IPS-NIHi7 (cell line): ENCODE data around the gene SESTD1.

Experiments
- DNase-seq: peaks from one replicate; pipeline ENCODE4 v3.0.0; 2012; ENCODE audit warnings: mixed read lengths; ENCODE audit errors: extremely low spot score

The SESTD1 gene

DNA sequence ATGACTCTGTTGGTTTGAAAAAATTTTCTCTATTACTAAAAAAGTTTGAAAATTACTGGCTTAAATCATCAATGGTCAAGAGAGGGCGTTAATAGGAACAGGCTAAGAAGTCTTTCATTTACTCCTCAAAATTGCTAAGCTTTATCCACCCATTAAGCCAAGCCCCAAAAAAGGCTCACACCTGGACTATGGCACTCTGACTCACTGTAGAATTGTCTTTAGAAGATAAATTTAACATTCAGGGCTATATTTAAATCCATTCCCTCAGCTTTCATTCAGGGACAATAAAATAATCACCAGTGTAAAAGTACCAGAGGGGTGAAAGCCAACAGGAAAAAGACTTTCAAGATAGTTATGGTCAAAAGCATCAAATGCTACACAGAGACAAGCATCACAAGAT lies 80.0 kb downstream of the SESTD1 start:
- DNase-seq: no peak

DNA sequence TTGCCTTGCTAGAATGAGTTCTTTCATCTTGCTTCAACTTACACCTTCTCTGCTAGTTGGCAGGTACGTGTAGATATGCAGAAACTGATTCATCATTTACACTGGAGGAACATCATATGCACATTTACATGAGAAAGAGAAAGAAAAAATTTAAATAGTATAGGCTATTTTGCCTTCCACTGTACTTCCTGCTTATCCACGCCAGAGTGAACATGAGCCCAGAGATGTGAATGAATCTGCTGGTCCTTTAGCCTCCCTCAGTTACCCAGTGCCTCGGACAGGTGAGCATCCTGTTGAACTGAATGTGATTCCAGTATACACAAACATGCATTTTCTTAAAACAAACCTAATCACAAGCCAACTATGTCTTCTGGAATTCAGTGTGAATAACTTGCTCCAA lies 83.6 kb downstream of the SESTD1 start:
- DNase-seq: no peak

DNA sequence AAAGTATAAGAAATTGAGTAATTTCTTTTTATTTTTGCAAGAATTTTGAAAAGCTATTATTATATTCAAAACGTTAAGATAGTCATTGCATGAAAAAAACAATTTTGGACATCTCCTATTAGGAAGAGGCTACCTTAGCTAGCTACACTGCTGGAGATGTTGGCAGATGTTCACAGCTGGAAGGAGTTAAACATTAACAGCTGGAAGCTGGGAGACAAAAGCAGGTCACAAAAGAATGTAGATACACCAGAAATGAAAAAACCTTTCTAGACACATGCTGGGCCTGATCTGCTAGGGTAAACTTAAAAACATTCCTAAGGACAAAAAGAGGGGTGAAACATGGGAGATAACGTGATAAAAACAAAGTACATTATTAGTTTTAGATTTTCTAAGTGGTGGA lies 84.4 kb downstream of the SESTD1 start:
- DNase-seq: peak; percentile 13

DNA sequence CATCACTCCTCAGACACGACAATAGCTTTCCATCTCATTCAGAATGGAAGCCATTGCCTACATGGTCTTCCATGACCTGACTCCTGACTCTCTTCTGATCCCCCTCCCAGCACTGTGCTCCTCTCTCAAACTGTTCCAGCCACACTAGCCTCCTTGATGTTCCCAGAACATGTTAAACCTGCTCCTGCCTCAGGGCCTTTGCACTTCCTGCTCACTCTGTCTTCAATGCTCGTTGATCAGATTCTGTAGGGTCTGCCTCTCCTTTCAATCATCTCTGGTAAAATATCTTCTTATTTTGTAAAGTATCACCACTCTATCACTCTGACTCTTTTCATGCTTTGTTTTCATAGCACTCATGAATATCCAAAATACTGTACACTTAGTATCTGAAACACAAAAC lies 84.9 kb downstream of the SESTD1 start:
- no peak for DNase-seq

DNA sequence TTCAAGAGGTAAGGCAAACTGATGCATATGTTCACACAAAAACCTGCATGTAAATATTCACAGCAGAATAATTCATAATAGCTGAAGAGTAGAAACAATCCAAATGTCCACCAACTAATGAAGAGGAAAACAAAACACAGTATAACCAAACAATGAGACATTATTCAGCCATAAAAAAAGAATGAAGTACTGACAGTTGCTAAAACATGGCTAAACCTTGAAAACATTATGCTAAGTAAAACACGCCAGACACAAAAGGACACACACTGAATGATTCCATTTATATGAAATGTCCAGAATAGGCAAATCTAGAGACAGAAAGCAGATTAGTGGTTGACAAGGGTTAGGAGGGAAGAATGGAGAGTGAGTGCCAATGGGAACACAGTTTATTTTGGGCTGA lies 86.9 kb downstream of the SESTD1 start:
- DNase-seq: no peak

DNA sequence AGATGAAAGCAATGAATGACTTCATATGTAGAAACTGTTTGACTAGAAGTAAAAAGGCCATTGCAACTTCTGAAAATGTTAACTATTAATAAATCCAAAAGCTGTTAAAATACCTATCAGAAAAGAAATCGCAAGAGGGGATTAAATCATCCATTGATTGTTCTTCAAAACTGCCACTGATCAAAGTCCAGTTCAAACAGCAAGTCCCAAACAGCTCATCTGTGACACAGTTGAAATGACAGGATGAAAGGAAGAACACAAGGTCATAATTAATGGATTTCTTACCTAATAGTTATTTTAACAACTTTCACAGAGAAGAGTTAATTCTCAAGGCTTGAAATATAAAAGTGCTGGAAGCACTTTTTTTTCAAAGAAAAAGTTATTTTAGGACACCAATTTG lies 90.4 kb downstream of the SESTD1 start:
- DNase-seq: no peak

DNA sequence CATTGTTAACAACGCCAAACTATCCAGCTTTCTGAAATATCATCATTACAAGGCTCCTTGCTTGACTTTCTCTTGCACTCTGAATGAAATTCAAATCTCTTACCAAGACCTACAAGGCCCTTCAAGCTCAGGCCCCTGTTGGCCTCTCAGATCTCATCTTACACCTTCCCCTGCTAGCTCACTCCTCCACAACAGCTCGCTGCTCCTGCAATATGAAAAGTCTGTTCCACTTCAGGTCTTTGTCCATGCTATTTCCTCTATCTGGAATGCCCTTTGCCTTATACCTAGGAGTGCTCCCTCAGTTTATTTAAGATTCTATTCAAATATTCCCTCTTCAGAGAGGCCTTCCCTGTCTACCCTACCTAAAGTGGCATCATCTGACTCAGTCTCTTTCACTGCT lies 91.7 kb downstream of the SESTD1 start:
- no peak for DNase-seq

DNA sequence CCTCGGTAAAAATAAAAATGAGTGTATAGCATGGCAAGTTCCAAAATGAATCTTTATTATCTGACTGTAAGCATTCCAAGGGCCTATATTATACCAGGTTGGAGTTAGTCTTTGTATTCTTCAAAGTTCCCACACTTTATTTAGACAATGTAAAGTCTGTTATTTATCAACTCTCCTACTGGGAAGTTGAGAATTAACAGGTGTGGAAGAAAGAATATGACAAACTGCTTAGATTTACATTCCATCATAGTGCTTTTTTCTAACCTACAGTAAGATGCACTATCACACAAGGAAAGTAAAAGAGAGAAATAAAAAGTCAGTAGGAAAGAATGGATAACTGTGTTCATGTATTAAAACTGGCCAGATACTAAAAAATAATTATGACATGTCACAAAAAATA lies 93.3 kb downstream of the SESTD1 start:
- no peak for DNase-seq

DNA sequence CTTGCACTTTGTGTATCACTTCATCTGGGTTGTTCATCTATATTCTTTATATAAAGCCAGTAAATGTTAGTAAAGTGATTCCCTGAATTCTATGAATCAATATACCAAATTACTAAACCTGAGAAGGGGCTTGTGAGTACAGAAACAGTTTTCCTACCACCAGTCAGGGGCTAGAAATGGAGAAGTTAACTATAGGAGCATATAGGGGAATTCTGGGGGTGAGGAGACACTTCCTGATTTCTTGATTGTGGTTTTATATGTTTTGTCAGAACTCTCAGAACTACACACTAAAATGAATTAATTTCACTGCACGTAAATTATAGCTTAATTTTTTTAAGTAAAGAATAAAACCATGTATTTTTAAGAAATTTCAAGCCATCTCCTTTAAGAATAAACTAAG lies 93.7 kb downstream of the SESTD1 start:
- DNase-seq: no peak

DNA sequence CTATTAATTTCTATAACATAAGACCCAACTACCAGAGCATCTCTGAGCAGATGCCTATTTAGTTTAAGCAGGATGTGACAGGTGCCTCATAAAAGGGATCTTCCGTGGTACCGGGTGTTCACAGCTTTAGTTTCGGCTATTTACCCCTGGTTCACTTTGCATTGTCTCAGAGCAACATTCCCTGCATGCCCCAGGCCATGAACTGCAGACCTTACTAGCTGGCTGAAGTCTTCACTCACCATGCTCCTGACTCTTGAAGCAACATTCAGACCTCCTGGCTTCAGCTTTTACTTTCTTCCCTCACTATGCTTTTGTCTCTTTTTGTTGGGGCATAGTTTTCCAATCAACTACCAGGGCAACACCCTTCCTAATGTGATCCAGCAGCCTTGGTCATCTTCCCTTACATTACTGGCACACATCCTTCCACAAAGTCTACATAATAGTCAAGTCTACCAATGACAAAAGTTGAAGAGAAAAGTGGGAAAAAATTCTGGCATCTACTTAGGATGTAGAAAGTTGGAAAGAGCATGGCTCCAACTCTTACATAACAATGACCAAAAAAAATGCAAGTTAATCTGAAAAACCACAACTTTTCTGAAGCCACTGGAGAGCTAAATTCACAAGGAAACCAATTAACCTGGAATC lies 99.2 kb downstream of the SESTD1 start:
- DNase-seq: peak; percentile 13

DNA sequence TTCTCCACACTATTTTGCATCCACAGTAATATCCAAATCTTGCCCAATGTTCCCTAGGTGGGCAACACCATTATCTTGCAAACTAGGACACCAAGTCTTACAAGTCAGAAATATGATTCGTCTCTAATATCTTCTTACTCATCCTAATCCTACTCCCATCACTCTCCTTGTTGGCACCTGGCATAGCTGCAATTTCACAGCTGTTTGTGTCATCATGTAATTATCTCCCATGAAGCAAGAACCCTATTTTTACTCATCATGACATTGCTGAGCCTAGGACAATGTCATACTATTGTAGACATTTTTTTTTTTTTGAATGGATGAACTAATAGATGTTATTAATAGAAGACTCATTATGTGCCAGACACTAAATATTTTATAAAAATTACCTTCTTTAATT lies 123.4 kb downstream of the SESTD1 start:
- no peak for DNase-seq

DNA sequence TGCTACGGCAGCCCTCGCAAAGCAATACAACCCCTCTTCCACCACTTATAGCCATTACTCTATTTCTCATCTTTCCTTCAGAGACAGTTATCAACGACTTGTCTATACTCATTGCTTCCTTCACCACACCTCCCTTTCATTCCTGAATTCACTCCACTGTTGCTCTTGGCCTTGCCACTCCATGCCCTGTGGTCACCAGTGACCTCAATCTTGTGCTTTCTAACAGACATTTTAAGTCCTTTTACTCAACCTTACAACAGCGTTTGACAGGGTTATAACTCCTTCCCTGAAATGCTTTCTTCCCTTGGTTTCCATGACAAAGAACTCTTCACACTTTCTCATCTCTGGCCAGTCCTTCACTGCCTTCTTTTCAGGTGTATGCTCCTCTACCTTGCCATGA lies 124.1 kb downstream of the SESTD1 start:
- no peak for DNase-seq

DNA sequence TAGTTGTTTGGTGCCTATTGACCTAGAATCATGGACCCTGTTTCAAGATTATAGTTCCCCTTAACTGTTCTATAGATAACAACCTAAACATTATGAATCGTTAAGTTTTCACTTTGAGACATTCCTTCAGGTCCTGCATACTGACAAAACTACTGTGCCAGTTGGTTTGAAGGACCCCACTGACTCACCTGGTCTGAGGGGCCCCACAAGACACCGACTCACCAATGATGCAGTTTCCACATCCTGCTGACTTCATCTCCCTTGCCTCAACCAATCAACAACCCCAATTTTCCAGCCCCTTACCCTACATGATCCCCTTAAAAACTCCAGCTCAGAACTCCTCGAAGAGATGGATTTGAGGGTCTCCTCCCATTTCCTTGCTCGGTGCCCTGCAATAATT lies 125.1 kb downstream of the SESTD1 start:
- DNase-seq: no peak

DNA sequence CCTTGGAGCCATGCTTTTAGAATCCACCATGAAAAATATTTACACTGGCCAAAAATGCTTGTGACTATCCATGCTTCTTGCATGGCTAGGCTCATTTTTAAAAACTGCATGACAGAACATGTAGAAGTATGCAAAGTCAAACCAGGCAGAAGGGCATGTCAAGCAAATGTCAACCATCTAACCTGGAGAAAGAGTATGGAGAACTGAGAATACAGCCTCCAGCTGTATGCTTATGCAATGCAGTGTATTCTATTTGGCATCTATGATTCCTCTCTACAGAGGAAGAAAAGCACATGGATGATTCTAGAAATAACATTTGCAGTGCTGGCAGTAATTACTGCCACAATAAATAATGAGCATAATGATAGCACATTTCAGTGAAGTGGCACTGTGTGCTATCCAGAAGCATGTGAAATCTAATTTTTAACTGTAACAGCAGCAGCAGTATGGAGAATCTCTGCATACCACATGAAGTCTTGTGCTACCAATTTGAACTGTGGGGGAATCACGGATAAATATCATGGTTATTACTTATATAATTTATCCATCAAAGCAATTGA lies 127.4 kb downstream of the SESTD1 start:
- no peak for DNase-seq

DNA sequence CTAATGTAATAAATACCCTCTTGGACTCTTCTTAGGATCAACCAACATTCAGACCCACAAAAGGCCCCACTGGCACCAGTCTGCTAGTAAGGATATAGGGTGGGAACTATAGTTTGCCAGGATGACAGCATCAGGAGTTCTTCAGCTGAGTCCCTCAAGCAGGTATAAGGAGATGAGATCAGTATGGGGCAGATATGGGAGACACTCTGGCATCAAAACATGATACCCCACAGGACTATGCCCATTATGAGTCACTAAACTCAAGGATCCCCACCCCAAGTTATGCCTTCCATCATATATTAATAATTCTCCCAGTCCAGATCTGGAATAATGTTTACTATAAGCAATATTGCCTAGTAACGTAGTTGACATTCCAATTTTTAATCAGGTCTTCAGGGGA lies 131.6 kb downstream of the SESTD1 start:
- DNase-seq: no peak

DNA sequence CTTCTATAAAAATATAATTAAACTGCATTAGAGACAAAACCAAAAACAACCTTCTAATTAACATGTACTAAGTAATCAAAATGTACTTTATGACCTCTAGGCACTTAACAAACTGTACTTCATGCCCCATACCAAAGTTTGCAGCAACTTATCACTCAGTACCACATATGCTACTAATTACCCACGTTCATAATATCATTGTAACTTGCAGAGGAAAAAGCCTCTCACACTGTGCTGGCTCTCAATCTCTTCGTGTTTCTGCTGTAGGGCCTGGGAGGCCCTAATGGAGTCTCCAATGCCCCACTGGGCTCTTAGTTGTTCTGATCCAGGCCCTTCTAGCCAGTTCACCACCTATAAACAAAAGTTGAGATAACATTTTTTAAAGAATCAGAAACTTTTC lies 132.6 kb downstream of the SESTD1 start:
- no peak for DNase-seq

DNA sequence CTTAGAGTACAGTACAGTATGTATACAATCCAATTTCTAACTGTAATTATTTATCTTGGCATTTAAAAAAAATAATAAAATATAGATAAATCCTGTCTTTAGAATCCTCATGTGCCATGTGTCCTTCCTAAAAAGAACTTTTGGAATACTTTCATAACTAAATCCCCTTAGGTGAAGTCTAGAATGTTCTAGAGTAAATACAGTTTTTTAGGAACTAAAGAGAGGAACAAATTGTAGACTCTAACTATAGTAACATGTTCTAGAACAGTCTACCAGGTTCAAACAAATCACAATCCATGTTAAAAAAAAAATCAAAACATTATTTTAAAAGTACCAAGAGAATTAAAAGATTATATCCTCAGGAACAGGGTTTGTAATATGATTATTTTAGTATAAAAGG lies 134.1 kb downstream of the SESTD1 start:
- DNase-seq: no peak

DNA sequence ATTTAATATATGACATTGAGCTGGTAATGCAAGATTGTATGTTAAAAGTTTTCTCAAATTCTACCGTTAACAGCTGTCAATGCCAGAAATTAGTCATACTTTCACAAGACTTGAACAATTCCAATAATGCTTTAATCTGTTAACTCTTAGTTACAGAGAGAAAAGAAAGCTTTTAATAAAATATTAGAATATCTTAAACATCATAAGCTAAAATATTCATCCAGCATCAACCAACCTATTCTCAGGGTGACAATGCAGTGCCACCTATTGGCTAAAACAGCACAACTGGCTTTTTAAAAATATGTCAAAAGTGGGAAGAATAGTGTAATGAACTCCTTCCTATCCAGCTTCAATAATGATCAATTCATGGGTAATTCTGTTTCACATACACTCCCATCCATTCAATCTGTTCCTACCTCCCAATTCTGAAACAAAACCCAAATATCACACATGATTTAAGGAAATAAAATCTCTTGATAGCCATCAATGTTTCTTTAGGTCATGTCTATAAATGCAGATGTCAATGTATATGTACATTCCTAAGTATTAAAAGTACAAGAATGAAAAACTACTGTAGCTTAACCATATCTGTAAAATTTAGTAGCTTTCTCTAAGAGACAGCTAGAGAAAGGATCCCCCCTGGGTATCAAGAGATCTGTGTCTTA lies 134.9 kb downstream of the SESTD1 start:
- peak; percentile 14 for DNase-seq

DNA sequence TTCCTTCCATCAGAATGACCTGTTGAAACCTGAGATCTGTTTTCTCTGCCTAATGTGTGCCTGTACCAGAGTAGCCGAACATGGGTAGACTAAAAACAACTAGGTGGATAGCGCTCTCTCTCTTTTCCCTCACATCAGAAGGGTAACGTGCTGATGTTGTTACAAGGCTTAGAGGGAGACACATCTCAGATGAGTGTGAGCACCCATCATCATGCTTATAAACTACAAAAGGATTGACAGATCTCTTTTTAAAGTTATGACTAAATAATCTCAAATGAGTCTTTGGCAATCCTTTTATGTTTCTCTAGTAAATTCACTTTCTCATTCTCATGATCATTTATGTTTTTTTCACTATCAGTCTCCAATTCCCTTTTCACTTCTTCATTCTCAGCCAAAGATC lies 139.2 kb downstream of the SESTD1 start:
- DNase-seq: no peak

DNA sequence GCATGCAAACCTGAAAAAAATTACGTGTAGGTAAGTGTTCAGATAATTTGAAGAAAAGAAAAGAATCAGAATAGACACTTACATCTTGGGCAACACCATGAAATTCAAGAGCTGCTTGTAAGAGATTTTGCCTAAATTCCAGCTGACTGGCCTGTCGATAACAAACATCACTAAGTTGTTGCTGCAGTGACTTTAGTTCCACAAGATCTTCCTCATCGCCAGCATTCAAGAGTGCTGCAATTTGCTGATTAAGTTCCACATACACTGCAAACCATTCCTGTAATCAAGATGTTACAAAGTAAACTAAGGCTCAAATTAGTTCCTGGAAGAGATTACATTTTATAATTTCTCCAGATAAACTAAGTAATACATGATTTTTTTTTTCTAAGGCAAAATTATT lies 140.3 kb downstream of the SESTD1 start:
- no peak for DNase-seq

DNA sequence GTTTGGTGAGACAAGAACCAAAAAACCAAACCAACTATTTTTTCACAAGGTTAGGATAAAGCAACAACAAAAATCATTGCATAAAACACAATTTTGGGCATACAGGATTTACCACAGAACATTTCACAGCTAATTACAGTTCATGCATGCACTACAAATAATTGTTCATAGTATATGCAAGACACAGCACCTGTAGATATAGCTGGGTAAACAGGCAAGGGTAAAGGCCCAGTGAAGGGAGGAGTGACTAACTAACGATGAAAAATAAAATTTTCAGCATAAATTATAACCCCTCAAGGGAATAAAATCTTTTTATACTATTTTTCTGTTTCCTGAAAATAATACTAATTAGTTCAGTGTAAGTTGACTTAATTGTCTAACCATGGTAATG lies 141.4 kb downstream of the SESTD1 start:
- DNase-seq: no peak

DNA sequence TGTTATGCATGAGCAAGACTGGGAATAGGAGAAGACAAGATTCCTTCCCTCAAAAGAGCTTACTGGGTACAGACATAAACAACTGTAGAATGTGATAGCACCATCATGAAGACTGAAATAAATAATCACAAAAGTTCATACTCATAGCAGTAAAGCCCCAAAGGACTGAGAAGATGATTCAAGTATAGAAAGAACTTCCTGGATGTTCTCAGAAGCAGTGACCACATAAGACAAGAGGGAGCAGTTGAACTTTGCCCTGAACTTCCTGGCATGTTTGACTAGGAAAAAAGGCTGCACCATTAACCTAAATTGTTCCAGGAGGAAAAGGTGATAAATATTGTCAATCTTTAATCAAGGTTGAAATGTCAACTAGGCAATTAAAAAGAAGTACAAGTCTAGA lies 156.9 kb downstream of the SESTD1 start:
- no peak for DNase-seq

DNA sequence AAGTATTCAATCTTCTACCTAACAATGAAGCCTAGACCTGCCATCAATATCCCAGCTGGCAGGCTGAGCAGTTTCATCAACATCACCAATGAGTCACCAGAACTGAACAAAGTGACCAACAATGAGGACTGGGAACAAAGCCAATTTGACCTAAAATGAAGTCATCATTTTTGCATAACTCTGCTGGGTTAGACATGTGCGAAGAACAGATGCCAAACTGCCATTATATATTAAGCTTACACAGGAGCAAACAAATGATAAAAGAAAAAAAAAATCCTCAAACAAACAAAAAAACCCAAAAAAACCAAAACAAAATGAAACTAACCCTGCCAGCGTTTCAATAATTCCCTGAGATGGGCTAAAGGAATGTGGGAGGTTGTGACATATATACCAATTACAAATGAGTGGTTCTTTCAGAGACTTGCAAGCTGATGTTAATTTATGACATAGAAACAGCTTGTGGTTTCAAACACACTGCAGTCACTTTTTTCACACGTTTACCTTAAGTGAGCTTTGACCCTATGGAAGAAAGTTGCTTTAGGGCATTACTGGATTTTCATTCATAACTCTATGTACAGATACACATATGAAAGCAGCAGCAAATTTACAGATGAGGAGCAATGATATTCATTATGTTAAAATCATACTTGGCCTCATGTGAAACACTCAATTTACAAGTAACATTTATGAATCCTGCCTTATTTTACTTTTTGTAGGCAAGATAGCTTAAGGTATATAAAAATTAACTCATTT lies 157.8 kb downstream of the SESTD1 start:
- no peak for DNase-seq
